DMS79 (cell line): ENCODE measurements around the gene SAMD7.

Source experiments
- DNase-seq: peaks from one replicate; lab custom pipeline; 2025; lab: John Stamatoyannopoulos, UW

Gene SAMD7

DNA sequence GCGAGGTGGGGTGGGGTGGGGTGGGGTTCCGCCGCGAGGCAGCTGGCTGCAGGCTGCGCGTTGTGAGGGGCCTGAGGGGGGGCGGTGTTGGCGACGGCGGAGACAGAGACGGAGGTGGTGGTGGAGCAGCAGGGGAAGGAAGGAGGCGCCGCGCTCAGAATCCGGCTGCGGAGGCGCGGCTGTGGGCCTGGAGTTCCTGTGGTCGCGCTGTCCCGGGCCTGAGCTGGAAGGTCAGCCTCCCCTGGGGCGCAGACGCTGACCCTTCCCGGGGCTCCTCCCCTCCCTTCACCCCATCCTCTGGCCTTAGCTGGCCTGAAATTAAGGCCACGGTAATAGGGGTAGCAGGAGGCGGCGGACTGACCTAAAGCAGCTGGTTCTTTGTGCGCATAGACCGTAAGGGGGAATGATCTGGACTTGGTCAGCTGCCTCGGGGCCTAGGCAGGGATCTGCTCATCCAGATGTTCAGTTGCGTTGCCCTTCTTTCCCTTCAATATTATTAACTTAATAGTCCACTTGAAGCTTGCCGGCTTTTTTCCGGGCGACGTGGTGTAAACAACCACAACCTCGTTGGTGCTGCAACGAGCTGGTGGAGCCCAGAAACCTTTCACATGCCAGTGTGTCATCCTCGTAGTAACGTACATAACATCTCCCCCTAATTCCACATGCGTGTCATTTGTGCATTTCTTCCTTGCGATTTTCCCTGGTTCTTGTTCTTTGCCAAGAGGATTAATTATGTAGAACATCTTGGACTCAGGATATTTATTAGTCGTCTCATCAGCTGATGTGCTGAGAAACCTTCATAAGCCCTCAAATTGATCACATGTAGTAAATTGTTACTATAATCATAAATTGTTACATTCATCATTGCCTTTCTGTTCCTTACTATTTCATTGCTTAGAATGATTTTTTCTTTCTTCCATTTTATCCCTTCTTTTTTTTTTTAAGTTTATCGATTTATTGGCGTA is 55.9 kb downstream of the SAMD7 start:
- peak; percentile 25 for DNase-seq

DNA sequence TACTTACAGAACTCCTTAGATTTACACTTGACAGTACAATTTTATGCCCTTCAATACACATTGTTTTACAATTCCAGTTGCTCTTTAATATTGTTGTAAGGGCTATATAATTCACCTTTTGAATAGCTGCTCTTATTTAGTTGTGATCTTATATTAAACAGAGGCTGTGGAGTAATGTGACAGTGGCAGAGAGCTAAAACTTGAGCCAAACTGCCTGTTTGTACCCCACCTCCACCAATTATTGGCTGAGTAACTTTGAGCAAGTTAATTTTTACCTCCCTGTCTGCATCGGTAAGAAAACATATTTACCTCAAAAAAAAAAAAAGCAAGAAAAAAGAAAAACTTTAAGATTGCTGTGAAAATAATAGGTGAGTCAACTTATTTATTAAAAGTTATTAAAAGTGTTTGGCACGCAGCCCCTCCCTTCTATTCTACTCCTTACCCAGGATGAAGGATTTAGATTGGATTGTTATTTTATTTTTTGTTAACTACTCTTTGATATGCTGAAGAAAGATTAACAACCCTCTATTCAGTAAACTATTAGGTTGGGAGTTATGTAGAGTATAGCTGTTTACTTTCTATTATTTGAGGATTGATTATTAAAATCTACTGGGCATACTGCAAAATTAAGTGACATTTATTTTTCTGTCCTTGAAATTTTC is 57.0 kb downstream of the SAMD7 start:
- DNase-seq, result no peak

GRCh38 chr3:169969174-169970095 is 58.1 kb downstream of the SAMD7 start:
- no peak for DNase-seq

DNA sequence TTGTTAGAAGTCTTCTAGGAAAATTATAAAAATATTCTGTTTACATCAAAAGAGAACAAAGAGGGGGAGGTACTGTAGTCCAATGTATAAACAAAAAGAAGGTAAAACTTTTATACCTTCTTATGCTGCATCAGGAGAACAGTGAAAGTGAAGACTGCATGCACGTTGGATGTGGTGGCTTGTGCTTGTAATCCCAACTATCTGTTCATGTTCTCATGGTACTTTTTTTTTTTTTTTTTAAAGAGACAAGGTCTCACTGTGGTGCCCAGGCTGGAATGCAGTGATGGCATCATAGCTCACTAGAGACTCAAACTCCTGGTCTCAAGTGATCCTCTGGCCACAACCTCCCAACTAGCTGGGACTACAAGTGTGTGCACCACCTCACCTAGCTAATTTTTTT is 59.5 kb downstream of the SAMD7 start:
- DNase-seq, result no peak

- no peak for DNase-seq
Observed at GRCh38 chr3:169971522-169971921, 60.1 kb downstream of the SAMD7 start.

DNA sequence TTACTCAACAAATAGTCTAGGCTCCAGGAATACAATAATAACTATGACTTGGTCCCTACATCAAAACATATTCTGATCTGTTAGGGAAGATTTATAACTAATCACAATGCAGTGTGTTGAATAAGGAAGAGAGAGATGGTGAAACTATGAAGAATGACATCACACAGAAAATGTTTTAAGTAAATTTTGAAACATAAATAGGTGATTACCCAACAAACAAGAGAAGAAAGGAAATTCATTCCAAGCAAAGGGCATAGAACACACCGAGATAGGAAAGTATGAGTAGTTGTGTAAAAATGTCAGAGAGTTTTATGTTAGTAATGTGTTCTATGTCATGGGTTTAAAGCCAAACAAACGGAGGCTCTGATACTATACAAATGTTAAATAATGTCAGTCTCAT is 68.7 kb downstream of the SAMD7 start:
- DNase-seq, result no peak

DNA sequence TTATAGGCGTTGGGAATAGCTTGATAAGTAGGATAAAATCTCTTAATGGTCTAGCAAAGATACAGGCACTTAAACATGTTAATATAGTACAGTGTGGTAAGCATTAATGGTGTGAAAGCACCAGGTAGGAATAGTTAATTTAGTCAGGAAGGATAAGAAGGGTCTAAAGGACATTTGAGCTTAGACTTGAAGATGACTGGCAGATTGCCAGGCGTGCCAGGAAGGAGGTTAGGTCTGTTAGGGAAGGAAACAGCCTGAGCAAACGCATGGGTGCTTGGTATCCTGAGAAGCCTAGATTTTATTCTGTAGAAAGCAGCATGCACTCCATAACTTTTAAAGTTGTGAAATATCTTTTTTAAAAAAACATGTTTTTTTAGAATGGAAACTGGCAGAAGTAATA is 72.9 kb downstream of the SAMD7 start:
- DNase-seq, result no peak
